Fibroblast of villous mesenchyme (primary cell): Measurements from ENCODE around the gene NSD1. TPM values are rescaled to one million over a fixed set of nuclear protein-coding genes. Genes with fewer than 3 reads are reported as not detected.

ENCODE experiments used
- DNase-seq: peaks from one replicate; pipeline ENCODE4 v3.0.0-alpha.2; 2010; ENCODE audit warnings: low read depth
- H3K4me3 ChIP-seq: 2 replicates; pipeline ENCODE4 v1.5.1; 2011; ENCODE audit warnings: low read depth, mild to moderate bottlenecking, low read length
- total RNA-seq: library from RNA; depleted of rRNA; stranded (reverse); fragments of >200 nt; gene quantifications from 2 replicates; pipeline ENCODE4 v1.2.3, GENCODE V29; 2012
- TF ChIP-seq, protein P1 (sequence below): IDR thresholded peaks from 2 replicates; pipeline ENCODE4 v1.5.1; 2012; ENCODE audit warnings: low read depth, mild to moderate bottlenecking, low read length; ENCODE audit not compliant: insufficient read depth

Gene NSD1
- total RNA-seq, 1 donor, result 70.0 TPM

DNA sequence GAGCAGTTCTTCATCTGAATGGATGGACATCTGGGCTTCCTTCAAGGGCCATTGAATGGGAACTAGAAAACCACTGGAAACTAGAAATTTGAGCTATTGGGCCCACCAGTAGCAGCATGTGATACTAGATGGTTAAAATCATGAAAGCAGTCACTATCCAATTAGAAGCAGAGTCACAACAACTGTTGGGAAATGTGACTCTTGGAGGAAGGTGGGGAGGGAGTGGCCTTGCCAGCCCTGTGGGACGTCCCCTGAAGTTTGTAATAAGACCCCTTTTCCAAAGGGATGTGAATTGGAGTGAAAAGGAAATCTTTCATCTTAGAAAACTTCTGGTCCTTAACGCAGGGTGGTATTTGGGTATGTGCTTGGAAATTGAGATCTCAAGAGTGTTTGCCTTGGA lies 164.3 kb downstream of the NSD1 start:
- no peak overlapping the region for H3K4me3 ChIP-seq
- TF ChIP-seq, protein P1, sequence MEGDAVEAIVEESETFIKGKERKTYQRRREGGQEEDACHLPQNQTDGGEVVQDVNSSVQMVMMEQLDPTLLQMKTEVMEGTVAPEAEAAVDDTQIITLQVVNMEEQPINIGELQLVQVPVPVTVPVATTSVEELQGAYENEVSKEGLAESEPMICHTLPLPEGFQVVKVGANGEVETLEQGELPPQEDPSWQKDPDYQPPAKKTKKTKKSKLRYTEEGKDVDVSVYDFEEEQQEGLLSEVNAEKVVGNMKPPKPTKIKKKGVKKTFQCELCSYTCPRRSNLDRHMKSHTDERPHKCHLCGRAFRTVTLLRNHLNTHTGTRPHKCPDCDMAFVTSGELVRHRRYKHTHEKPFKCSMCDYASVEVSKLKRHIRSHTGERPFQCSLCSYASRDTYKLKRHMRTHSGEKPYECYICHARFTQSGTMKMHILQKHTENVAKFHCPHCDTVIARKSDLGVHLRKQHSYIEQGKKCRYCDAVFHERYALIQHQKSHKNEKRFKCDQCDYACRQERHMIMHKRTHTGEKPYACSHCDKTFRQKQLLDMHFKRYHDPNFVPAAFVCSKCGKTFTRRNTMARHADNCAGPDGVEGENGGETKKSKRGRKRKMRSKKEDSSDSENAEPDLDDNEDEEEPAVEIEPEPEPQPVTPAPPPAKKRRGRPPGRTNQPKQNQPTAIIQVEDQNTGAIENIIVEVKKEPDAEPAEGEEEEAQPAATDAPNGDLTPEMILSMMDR, result no peak
- DNase-seq, result no peak

DNA sequence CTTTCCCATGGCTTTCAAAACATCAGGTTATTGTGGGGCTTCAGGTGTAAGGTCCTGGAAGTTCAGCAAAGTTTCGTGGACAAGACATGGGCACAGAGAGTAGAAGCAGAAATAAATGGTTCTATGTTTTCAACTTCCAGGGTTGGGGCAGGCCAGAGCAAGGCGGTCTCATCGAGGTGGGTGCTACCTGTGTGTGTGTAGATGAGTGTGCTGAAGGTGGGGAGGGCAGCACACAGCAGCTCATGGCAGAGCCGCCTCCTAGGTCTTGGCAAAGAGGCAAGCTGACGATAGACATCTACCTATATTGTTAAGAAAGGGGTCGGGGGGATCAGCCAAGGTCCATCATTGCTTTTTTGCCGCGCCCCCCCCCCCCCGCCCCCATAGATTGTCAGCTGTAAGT lies 166.1 kb downstream of the NSD1 start:
- TF ChIP-seq, protein P1, result no peak
- no peak overlapping the region for H3K4me3 ChIP-seq
- no peak for DNase-seq

DNA sequence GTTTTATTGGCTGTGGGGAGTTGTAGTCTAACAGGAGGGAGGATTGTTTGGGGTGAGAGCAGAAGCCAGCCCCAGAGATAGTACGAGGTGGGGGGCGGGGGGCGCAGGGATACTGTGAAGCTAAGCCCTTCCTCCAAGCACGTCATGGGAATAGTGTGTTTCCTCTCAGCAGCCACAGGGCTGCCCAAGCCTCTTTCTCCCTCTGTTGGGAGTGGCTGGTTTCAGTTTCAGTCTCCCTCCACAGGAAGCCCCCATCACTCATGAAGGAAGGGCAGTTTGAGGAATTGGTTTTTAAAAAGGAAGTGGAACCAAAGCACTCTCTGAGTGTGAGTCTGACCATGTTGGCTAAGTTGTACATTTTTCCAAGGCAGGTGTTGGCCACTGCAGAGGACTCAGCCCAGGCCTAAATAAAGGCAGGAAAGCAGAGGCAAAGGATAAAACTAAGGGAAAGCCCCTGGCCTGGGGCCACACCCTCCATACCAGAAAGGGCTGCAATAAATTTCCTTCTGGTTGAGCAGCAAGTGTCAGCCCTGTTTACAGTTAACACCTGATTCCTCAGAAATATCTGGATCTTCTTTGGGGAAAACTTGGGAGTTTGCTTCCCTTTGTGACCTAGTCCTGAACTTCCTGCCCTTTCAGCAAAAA lies 166.8 kb downstream of the NSD1 start:
- peak; percentile 90 for DNase-seq
- no peak overlapping the region for H3K4me3 ChIP-seq
- TF ChIP-seq, protein P1, result peak; percentile 37

DNA sequence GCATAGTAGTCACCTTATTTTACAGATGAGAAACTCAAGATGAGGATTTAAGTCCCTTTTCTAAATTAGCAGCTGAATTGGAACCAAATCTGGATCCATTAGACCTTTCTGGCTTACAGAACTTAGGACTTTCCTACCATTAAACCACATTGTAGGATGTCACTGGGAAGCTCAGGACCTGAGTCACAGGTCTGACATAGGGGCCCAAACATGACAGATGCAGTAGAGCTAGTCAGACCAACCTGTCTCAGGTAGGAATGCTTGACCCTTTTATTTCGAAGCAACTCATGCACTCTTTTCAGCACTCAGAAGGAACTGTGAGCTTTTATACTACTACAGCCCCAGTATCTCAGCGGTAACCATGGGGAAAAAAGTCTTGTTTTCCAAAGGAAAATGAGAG lies 167.4 kb downstream of the NSD1 start:
- no peak overlapping the region for H3K4me3 ChIP-seq
- DNase-seq, result no peak
- TF ChIP-seq, protein P1, result no peak

DNA sequence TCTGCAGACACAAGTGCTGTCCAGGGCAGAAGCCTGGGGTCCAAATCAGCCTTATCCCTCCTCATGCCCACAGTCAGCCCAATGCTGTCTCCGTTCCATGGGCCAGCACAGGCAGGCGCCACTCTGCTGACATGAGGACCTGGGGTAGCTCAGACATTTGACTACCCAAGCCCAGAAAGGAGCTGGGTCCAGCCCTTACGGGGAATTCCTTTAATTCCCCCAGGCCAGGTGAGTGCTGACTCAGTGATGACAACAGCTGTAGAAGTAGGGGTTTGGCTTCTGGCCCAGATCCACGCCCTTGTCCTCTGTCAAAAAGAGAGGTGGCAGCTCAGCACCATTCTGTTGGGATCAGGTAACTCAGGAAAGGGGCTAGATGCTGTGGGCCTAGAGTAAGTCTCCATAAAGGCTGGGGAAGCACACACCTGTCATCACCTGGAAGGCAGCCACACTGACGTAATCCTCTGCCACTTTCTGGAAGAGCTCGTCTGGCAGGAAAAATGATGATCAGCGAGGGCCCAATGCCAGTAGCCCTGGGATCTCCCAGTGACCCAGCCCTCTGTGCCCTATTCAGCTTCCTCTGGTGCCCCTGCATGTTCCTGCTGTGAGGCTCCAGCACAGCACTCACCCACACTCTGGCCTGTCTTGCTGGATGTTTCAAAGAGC lies 168.1 kb downstream of the NSD1 start:
- DNase-seq, result no peak
- no peak overlapping the region for H3K4me3 ChIP-seq

DNA sequence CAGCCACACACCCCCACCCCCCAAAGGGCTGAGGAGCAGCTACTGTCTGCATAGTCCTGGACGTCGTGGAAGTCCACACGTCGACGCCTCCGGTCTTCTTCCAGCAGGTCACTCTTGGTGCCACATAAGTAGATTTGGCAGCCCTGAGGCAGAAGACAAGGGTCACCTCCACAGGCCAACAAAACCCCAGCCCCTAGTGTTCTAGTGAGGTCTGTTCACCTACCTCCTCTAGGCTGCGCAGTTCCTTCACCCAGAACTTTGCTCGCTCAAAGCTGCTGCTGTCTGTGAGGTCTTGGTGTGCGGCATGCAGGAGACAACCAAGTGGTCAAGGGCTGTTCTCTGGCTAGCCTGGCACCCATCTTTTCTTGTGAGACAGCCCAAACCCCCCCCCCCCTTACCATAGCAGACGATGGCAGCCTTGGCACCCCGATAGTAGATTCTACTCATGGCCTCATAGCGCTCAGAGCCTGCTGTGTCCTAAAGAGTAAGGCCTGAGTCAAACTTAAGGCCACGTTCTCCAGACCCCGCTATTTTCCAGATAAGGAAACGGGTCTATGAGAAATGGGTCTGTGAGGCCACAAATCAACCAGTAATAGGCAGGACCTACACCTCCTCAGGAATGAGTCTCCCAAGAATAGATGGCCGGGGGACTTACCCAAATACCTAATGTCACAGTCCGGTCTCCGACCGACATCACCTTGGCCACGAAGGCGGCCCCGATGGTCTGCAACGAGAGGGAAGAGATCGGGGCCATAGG lies 169.0 kb downstream of the NSD1 start:
- TF ChIP-seq, protein P1, result no peak
- H3K4me3 ChIP-seq, result peak overlapping the region; percentile 91
- no peak for DNase-seq

More for the DNA sequence above, 168.1 kb downstream of the NSD1 start:
- TF ChIP-seq, protein P1, result no peak
